Upper lobe of right lung (tissue), 1 donor: ENCODE measurements around the gene GCK. TPM values are rescaled to one million over a fixed set of nuclear protein-coding genes. Genes with fewer than 3 reads are reported as not detected.

Source experiments
- ATAC-seq: fragments of 200-7000 bp; cut with Tn5 transposase; one replicate; pipeline ENCODE4 v1.9.1; 2020; ENCODE audit warnings: mild to moderate bottlenecking, moderate library complexity
- DNase-seq: peaks from one replicate; pipeline ENCODE4 v3.0.0-alpha.2; 2020
- H3K27ac ChIP-seq: fragments of 200-600 bp; one replicate; pipeline ENCODE4 v1.8.0; 2022
- H3K27me3 ChIP-seq: fragments of 200-600 bp; one replicate; pipeline ENCODE4 v1.8.0; 2022; ENCODE audit warnings: mild to moderate bottlenecking
- H3K36me3 ChIP-seq: fragments of 200-600 bp; one replicate; pipeline ENCODE4 v1.8.0; 2022
- H3K4me1 ChIP-seq: fragments of 200-600 bp; one replicate; pipeline ENCODE4 v1.8.0; 2022
- H3K4me3 ChIP-seq: fragments of 200-600 bp; one replicate; pipeline ENCODE4 v1.8.0; 2022; ENCODE audit warnings: mild to moderate bottlenecking
- H3K9me3 ChIP-seq: fragments of 200-600 bp; one replicate; pipeline ENCODE4 v1.8.0; 2022
- CTCF ChIP-seq: fragments of 200-600 bp; IDR thresholded peaks from one replicate; pipeline ENCODE4 v1.8.0; 2022; ENCODE audit warnings: antibody characterized with exemption
- intact Hi-C: fragments of 100-400 bp; cut with DNase I; formaldehyde crosslinking; loops from one replicate; pipeline ENCODE4 v1.11.0; 2022
- total RNA-seq: library from RNA; stranded (reverse); fragmentation: NEBNext Ultra II Directional; extraction: Animal tissue kit (Norgen Biotek cat#: 25700); gene quantifications from one replicate; pipeline ENCODE4 v1.2.1, GENCODE V29; 2021
- donor health status: DM: no; HTN: yes; CAD: no; lungs with severe emphysema.

The GCK gene
- total RNA-seq, 1 donor from 2014 or later = 0.23 TPM

- H3K9me3 ChIP-seq = no peaks in the 10 kb centered on the region
- no peak overlapping the region for H3K27ac ChIP-seq
- ATAC-seq (no peak), DNase-seq (no peak)
- intact Hi-C loops = no loop called here
- H3K4me3 ChIP-seq = no peak overlapping the region
- TF ChIP-seq CTCF = no peak
- no peaks in the 10 kb centered on the region for H3K36me3 ChIP-seq
- peaks cover 17% of the 10 kb centered on the region for H3K27me3 ChIP-seq
- no peaks in the 10 kb centered on the region for H3K4me1 ChIP-seq
These were observed 40.4 kb upstream of the GCK start for GRCh38 chr7:44229546-44230105.

GRCh38 chr7:44228571-44229350 lies 39.5 kb upstream of the GCK start:
- H3K36me3 ChIP-seq = no peaks in the 10 kb centered on the region
- no peak for DNase-seq
- no peaks in the 10 kb centered on the region for H3K9me3 ChIP-seq
- no peak overlapping the region for H3K27ac ChIP-seq
- no peak overlapping the region for H3K4me3 ChIP-seq
- ATAC-seq = no peak
- peaks cover 17% of the 10 kb centered on the region for H3K27me3 ChIP-seq
- no peaks in the 10 kb centered on the region for H3K4me1 ChIP-seq
- TF ChIP-seq CTCF = no peak
- intact Hi-C loops = no loop called here

- no peaks in the 10 kb centered on the region for H3K36me3 ChIP-seq
- intact Hi-C loops = no loop called here
- DNase-seq = no peak
- no peak for TF ChIP-seq CTCF
- H3K9me3 ChIP-seq = no peaks in the 10 kb centered on the region
- no peak overlapping the region for H3K4me3 ChIP-seq
- no peak for ATAC-seq
- H3K27me3 ChIP-seq = peaks cover 17% of the 10 kb centered on the region
- H3K4me1 ChIP-seq = no peaks in the 10 kb centered on the region
- no peak overlapping the region for H3K27ac ChIP-seq
These were observed 38.7 kb upstream of the GCK start for GRCh38 chr7:44227911-44228310.

- no peaks in the 10 kb centered on the region for H3K36me3 ChIP-seq
- no peak overlapping the region for H3K4me3 ChIP-seq
- intact Hi-C loops = no loop called here
- H3K9me3 ChIP-seq = no peaks in the 10 kb centered on the region
- no peak for TF ChIP-seq CTCF
- DNase-seq (no peak), ATAC-seq (no peak)
- no peaks in the 10 kb centered on the region for H3K4me1 ChIP-seq
- peaks cover 17% of the 10 kb centered on the region for H3K27me3 ChIP-seq
- H3K27ac ChIP-seq = no peak overlapping the region
These were observed 37.1 kb upstream of the GCK start for GRCh38 chr7:44226396-44226753.

- H3K27ac ChIP-seq = no peak overlapping the region
- no peak for DNase-seq
- intact Hi-C loops = no loop called here
- TF ChIP-seq CTCF = no peak
- ATAC-seq = no peak
- no peaks in the 10 kb centered on the region for H3K36me3 ChIP-seq
- no peaks in the 10 kb centered on the region for H3K4me1 ChIP-seq
- H3K9me3 ChIP-seq = no peaks in the 10 kb centered on the region
- H3K27me3 ChIP-seq = peaks cover 17% of the 10 kb centered on the region
- H3K4me3 ChIP-seq = no peak overlapping the region
These were observed 36.5 kb upstream of the GCK start for GRCh38 chr7:44225566-44226395.
